Measurements from ENCODE around the gene NUP214. TPM values are rescaled to one million over a fixed set of nuclear protein-coding genes. Genes with fewer than 3 reads are reported as not detected.
A peak's percentile ranks its signal among the peaks of the same experiment; 100 is the strongest.
"Not testable (repeated sequence)": the region's sequence is repeated elsewhere in the genome, so short reads cannot be mapped to it uniquely, and the experiment has no call there.

The NUP214 gene
- total RNA-seq, 1 donor from 2014 or later = 27.4 TPM

DNA sequence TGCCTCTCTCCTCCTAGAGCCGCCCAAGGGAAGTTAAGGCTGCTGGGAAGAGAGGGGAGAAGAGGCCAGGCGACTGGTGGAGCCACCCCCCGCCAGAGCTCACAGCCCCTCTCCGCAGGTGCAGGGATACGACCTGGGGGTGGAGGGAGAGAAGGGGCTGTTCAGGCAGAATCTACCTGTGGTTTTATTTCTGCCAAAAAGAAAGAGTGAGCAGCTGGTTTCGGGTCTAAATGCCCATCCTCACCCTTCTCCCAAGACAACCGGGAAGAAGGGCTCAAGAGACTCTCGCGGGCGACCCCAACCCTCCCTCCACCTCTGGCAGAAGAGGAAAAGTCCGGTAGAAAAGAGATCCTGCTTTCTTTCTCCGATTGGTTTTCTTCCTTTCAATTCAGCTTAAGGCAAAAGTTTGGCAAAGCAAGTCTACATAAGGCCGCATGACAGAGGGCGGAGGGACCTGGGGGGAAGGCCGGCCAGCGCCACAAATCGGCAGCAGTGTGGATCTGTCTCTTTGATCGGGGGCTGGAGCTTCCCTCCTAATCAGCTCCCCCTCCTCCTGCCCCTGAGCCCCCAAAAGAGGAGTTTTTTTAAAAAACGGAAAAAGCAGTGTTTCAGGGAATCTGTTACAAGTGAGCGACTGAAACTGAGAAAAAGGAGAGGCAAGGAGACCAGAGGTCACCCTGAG, 134.7 kb downstream of the NUP214 start:
- DNase-seq = no peak

- no peak for DNase-seq
Observed at GRCh38 chr9:131260751-131261452, 135.5 kb downstream of the NUP214 start.

- DNase-seq = no peak
Observed at GRCh38 chr9:131262327-131263032, 137.1 kb downstream of the NUP214 start.

DNA sequence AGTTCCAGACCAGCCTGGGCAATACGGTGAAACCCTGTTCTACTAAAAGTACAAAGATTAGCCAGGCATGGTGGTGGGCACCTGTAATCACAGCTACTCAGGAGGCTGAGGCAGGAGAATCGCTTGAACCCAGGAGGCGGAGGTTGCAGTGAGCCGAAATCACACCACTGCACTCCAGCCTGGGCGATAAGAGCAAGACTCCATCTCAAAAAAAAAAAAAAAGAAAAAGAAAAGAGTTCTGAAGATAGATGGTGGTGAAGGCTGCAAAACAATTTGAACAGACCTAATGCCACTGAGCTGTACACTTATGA, 137.6 kb downstream of the NUP214 start:
- DNase-seq = not testable (repeated sequence)

- DNase-seq = no peak
Observed at GRCh38 chr9:131263701-131264100, 138.3 kb downstream of the NUP214 start.

DNA sequence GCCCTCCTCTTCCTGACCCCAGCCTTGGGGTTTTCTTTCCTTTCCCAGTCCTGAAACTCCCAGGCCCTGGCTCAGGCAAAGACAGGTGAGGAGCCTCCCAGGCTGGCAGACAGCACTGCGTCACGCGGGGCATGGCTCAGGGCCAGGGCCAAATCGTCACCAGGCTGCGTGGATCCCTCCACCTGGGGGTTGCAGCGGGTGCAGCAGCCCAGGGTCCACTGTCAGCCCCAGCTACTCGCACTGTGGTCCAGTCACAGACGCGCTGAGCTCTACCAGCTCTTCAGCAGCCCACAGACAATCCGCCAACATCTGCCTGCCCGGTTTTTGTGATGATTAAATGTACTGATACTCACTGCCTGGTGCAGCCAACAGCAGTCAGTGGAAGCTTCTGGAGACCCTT, 138.8 kb downstream of the NUP214 start:
- no peak for DNase-seq

- DNase-seq = peak; percentile 47
Observed at GRCh38 chr9:131266266-131267229, 141.2 kb downstream of the NUP214 start.

DNA sequence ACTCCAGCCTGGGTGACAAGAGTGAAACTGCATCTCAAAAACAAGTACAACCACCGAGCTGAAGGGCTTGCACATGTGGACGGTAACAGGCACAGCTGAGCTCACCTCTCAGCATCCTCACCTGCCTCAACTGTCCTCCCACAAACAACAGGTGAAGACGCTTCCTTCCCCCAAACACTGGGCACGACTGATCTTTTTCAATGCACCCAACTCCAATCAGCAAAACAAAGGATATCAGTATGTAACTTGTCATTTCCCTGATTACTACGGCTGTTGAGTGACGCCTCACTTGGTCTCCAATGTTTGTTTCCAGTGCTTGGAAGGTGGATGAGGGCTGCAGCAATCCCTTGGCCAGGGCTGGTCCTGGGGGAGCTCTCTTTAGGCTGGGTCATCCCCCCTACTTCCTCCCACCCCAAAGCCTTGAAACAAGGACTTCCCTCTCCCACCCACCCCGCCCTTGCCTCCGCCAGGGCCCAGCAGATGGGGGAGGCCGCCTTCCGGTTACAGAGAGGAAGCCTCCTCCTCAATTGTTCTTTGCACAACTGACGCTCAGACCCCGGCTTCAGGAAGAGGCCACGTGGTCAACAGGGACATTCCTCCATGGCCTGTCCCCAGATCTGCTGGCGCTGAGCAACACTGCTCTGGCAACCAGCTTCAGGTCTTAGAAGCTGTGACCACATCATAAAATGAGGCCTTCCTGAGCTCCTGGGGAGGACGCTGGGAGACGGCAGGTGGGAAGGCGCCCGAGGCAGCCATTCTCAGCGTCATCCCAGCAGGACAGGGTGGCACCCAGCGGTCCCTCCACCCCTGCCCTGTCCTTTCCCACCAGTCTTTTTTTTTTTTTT, 145.0 kb downstream of the NUP214 start:
- no peak for DNase-seq

DNA sequence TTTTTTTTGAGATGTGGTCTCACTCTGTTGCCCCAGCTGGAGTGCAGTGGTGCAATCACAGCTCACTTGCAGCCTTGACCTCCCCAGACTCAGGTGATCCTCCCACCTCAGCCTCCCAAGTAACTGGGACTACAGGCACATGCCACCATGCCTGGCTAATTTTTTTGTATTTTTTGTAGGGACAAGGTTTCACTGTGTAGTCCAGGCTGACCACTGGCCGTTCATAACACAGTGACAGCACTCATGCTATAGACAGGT, 145.6 kb downstream of the NUP214 start:
- not testable (repeated sequence) for DNase-seq

GRCh38 chr9:131271506-131271931, 146.1 kb downstream of the NUP214 start:
- no peak for DNase-seq

- no peak for DNase-seq
Observed at GRCh38 chr9:131272212-131272611, 146.8 kb downstream of the NUP214 start.

DNA sequence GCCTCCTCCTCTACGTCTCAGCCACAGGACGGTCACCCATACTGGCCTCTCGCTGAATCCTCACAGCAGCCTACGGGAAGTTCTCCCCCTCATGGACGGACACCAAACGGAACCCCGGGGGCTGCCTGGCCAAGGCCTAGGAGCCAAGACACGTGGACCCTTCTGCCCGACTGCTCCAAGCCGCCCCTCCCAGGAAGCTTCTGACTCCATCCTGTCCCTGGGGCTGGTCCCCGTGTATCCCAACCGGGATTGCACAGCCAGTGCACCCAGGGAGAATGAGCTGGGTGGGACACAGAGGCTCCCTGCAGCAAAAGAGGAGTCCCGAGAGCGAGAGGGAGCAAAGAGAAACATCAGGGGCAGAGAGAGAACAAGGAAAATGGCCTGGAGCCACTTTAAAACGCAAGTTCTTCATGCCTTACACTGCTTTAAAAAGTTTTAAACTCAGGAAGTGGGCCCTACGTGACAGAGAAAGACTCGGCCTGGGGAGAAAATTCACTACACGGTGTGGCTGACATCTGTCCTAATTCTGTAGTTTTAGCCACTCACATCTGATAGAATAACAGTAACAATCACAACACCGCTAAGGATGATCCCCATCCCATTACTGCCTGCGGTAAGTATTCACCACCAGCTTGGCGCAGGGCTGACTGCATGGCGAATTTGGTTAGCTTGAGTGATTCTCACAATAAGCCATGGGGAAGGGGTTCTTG, 147.9 kb downstream of the NUP214 start:
- DNase-seq = no peak

DNA sequence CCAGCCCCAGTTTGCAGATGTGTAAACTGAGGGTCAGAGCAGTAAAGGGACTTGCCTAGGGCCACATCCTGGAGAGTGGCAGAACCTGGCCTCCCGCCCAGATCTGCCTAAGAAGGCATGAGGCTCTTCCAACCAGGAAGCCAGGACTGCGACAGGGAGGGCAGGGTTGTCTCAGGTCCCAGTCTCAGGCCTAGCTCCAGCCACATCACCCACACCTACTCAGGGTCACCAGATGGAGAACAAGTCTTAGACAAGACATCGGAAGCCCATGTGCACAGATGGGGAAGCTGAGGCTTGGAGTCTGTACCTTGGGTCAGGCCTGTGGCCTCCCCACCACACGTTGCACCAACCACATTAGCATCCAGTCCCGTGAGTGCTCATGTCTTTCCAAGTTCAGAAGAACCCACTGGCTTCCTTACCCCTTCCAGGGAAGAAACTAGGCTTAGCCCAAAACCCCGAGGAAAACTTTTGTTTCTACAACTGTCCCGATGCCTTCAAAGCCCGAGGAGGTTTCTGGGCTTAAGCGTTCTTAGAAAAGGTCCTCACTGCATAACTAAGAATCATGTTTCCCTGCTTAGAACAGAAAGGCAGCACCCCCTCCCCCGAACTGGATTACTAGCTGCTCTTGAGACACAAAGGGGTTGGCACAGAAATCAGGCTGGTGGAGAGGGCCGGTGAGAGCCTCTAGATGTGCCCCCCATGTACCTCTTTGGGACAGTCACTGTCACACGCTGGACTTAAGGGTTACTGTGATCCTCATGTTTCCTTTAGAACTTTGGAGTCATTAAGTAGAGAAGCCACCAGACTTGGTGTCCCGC, 148.7 kb downstream of the NUP214 start:
- DNase-seq = no peak

GRCh38 chr9:131274674-131275331, 149.4 kb downstream of the NUP214 start:
- DNase-seq = no peak

DNA sequence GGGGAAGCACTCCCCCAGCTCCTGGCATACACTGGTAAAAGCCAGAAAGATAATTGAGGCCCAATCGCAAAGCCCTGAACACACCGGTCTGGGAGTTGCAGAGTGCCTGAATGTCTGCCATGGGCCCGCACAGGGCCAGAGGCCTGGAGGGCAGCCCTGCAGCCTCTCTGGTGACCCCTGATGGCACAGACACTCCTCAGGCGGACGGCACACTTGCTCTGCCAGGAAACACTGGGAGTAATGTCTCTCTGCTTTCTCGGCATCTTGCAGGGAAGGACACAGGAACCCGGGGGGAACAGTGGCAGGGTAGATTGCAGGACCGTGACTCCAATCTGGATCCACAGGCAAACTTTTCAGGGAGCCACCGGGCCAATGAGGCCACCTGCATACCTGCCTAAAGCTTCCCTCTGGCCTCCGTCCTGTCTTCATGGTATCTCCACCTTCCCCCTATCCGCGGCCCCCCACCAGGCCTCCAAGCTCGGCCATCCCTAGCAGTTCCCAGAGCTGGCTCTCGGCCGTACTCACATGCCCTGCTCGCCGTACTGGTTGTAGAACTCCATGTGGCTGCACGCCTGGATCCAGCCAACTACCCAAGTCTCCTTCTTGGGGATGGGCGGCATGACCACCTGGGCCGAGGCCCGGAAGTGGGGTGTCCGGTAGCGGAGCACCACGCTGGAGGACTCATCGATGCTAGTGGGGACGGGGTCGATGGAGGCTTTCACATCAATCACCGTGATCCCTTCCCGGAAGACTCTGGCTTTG, 150.1 kb downstream of the NUP214 start:
- no peak for DNase-seq

DNA sequence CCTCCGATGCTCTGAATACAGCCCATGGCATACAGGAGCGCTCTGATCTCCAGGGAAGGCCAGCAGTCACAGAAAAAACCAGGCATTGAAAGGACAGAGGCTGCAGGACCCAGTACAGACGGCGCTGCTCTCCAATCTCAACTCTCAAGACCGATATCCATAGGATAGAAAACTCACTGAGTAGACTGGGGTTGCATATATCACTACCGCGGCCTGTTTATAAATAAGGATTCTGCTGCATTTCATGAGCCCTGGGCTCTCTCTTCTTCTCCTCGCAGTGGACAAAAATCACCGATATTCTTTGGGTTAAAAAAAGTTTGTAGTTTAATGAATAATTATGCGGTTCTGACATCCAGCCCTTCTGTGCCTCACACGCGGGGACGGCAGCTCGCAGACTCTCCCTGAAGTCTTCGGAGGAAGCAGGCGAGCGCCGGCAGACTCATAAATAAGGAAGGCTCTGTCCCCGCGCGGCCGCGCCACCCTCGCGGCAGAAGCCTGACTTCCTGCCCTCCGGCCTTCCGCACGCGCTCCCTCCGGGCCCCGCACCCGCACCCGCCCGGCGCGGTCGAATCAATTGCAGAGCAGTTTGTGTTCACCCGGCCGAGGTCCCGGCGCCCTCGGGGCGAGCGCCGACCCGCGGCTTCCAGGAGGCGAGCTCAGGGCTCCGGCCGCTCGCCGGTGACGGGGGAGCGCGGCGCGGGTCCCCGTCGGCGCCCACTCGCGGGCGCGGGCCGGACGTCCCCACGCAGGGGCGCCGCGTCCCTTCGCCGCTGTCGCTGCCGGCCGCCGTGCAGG, 150.9 kb downstream of the NUP214 start, which contains the start of gene FAM78A:
Gene FAM78A (minus strand): TSS at position 417 of the 795 bp plus-strand sequence. CDS start 331 bp downstream, at position 86.
- no peak for DNase-seq

DNA sequence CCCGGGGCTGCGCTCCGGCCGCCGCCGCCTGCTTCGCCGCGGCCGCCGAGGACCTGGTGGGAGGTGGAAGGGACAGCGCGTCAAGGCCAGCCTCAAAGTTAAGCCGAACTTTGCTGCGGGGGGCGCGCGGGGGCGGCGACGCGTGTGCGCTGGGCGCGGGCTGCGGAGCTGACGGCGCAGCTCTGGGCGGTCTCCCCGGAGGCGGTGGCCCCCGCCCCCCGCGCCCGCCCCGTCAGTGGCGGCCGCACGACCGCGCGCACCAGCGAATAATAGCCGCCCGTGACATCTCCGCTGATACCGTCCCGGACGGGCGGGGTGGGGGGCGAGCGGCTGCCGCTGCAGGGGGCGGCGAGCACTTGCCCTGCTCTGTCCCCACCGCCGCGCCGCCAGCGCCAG, 151.5 kb downstream of the NUP214 start:
- no peak for DNase-seq

Data from tongue (tissue), 2 donors.